Measurements from ENCODE around the gene LCOR.
"Not testable (repeated sequence)": the region's sequence is repeated elsewhere in the genome, so short reads cannot be mapped to it uniquely, and the experiment has no call there.

Gene LCOR

GRCh38 chr10:97016728-97017473 is 184.8 kb downstream of the LCOR start:
- DNase-seq: peak; percentile 6

- no peak for DNase-seq
These were observed 185.4 kb downstream of the LCOR start for GRCh38 chr10:97017474-97017903.

GRCh38 chr10:97018251-97019212 is 186.4 kb downstream of the LCOR start:
- no peak for DNase-seq

- DNase-seq: no peak
These were observed 187.2 kb downstream of the LCOR start for GRCh38 chr10:97019213-97019844.

- DNase-seq: no peak
These were observed 188.6 kb downstream of the LCOR start for GRCh38 chr10:97020452-97021400.

GRCh38 chr10:97022616-97023015 is 190.5 kb downstream of the LCOR start:
- no peak for DNase-seq

- no peak for DNase-seq
These were observed 191.5 kb downstream of the LCOR start for GRCh38 chr10:97023401-97024167.

GRCh38 chr10:97024168-97025073 is 192.3 kb downstream of the LCOR start:
- DNase-seq: no peak

GRCh38 chr10:97025613-97026242 is 193.6 kb downstream of the LCOR start:
- peak; percentile 50 for DNase-seq

- DNase-seq: no peak
These were observed 196.2 kb downstream of the LCOR start for GRCh38 chr10:97028126-97028831.

- no peak for DNase-seq
These were observed 196.7 kb downstream of the LCOR start for GRCh38 chr10:97028832-97029178.

- no peak for DNase-seq
These were observed 197.2 kb downstream of the LCOR start for GRCh38 chr10:97029271-97029670.

GRCh38 chr10:97030894-97031293 is 198.8 kb downstream of the LCOR start:
- DNase-seq: no peak

GRCh38 chr10:97031459-97031858 is 199.4 kb downstream of the LCOR start:
- DNase-seq: no peak

- no peak for DNase-seq
These were observed 200.5 kb downstream of the LCOR start for GRCh38 chr10:97032624-97033023.

- not testable (repeated sequence) for DNase-seq
These were observed 201.7 kb downstream of the LCOR start for GRCh38 chr10:97033841-97034240.

- DNase-seq: no peak
These were observed 202.2 kb downstream of the LCOR start for GRCh38 chr10:97034301-97034700.

GRCh38 chr10:97034958-97035769 is 203.1 kb downstream of the LCOR start:
- no peak for DNase-seq
